Frontal cortex (tissue), 4 donors: ENCODE results near the gene COL15A1. TPM values are rescaled to one million over a fixed set of nuclear protein-coding genes. Genes with fewer than 3 reads are reported as not detected.

Source experiments
- DNase-seq, 2 donors: peaks; one replicate each; pipeline ENCODE4 v3.0.0; 2012; ENCODE audit warnings: low spot score in 2 of 2
- FAIRE-seq: peaks from 2 replicates; lab custom pipeline; 2012; peaks lifted over from hg19 to GRCh38; lab: Jason Lieb, UNC
- total RNA-seq: library from RNA; depleted of rRNA; stranded (reverse); fragments of >200 nt; gene quantifications from one replicate; pipeline ENCODE4 v1.2.3, GENCODE V29; 2014
- donor health status: control.
- donor health status: control.
- donor health status: control.

COL15A1 gene
- total RNA-seq, 1 donor from 2014 or later, result 6.9 TPM

GRCh38 chr9:99114049-99114440 is 170.3 kb downstream of the COL15A1 start:
- no peak for DNase-seq

GRCh38 chr9:99114846-99115500 is 171.3 kb downstream of the COL15A1 start:
- no peak for DNase-seq
- FAIRE-seq, result no peak

More at GRCh38 chr9:99114049-99114440, 170.3 kb downstream of the COL15A1 start:
- no peak for FAIRE-seq

GRCh38 chr9:99116003-99116411 is 172.3 kb downstream of the COL15A1 start:
- no peak for DNase-seq
- no peak for FAIRE-seq

- DNase-seq (no peak), FAIRE-seq (no peak)
Measured at GRCh38 chr9:99118782-99119466, 175.2 kb downstream of the COL15A1 start.

GRCh38 chr9:99119976-99120655 is 176.4 kb downstream of the COL15A1 start:
- DNase-seq (no peak), FAIRE-seq (no peak)

Other genes starting within 250 kb of the COL15A1 start
- 39.9 TPM for gene GABBR2, start 235.0 kb upstream of the COL15A1 start, total RNA-seq
- gene ANKS6, start 147.4 kb upstream of the COL15A1 start, total RNA-seq, result 2.4 TPM
- 0.82 TPM for gene GALNT12, start 136.2 kb upstream of the COL15A1 start, total RNA-seq
- 75.8 TPM for gene TGFBR1, start 161.2 kb downstream of the COL15A1 start, total RNA-seq